HepG2 (cell line): ENCODE measurements around the gene C1orf159. TPM values are rescaled to one million over a fixed set of nuclear protein-coding genes. Genes with fewer than 3 reads are reported as not detected.
A peak's percentile ranks its signal among the peaks of the same experiment; 100 is the strongest.

Source experiments
- FOXA1 ChIP-seq, 2 experiments: fragments of 450-650 bp in 1 of 2; sonication (generic) in 1 of 2; formaldehyde crosslinking in 1 of 2; IDR thresholded peaks; 2 replicates each; pipeline versions ENCODE4 v1.4.0 to v1.6.1; 2016 to 2020; ENCODE audit warnings: missing genetic modification reagents in 1 of 2
- FOXO1 ChIP-seq: sonication (generic); formaldehyde crosslinking; IDR thresholded peaks from 2 replicates; pipeline ENCODE4 v1.4.0; 2020; ENCODE audit warnings: missing genetic modification reagents
- KDM5B ChIP-seq: sonication (generic); formaldehyde crosslinking; IDR thresholded peaks from 2 replicates; pipeline ENCODE4 v1.4.0; 2020; ENCODE audit warnings: missing genetic modification reagents, mild to moderate bottlenecking, borderline replicate concordance
- KLF11 ChIP-seq: IDR thresholded peaks from 2 replicates; pipeline ENCODE4 v1.6.1; 2016; ENCODE audit warnings: missing compliant biosample characterization
- KLF9 ChIP-seq: IDR thresholded peaks from 2 replicates; pipeline ENCODE4 v1.6.1; 2016; ENCODE audit warnings: low read depth
- MTA3 ChIP-seq: sonication (generic); formaldehyde crosslinking; IDR thresholded peaks from 2 replicates; pipeline ENCODE4 v1.4.0; 2020; ENCODE audit warnings: missing genetic modification reagents
- MYNN ChIP-seq: sonication (generic); formaldehyde crosslinking; IDR thresholded peaks from 2 replicates; pipeline ENCODE4 v1.4.0; 2020; ENCODE audit warnings: mild to moderate bottlenecking, low read depth, missing genetic modification reagents
- SOX5 ChIP-seq: IDR thresholded peaks from 2 replicates; pipeline ENCODE4 v1.6.1; 2016; ENCODE audit warnings: borderline replicate concordance
- TRIM24 ChIP-seq: sonication (generic); formaldehyde crosslinking; IDR thresholded peaks from 2 replicates; pipeline ENCODE4 v1.8.0; 2022; ENCODE audit warnings: mild to moderate bottlenecking, missing genetic modification reagents
- ZFP36L1 ChIP-seq: sonication (generic); formaldehyde crosslinking; IDR thresholded peaks from 2 replicates; pipeline ENCODE4 v1.8.0; 2022; ENCODE audit warnings: mild to moderate bottlenecking, missing genetic modification reagents, moderate library complexity
- ZNF12 ChIP-seq: sonication (generic); formaldehyde crosslinking; IDR thresholded peaks from 2 replicates; pipeline ENCODE4 v1.5.0; 2020; ENCODE audit warnings: missing genetic modification reagents
- ZNF124 ChIP-seq: sonication (generic); formaldehyde crosslinking; IDR thresholded peaks from 2 replicates; pipeline ENCODE4 v1.4.0; 2020; ENCODE audit warnings: missing genetic modification reagents
- ZNF296 ChIP-seq: sonication (generic); formaldehyde crosslinking; conservative IDR thresholded peaks from 2 replicates; pipeline ENCODE4 v1.5.0; 2020; ENCODE audit warnings: mild to moderate bottlenecking, missing genetic modification reagents
- ZNF333 ChIP-seq: sonication (generic); formaldehyde crosslinking; IDR thresholded peaks from 2 replicates; pipeline ENCODE4 v1.4.0; 2020; ENCODE audit warnings: mild to moderate bottlenecking, missing genetic modification reagents, borderline replicate concordance
- ZNF451 ChIP-seq: sonication (generic); formaldehyde crosslinking; IDR thresholded peaks from 2 replicates; pipeline ENCODE4 v1.5.0; 2020; ENCODE audit warnings: mild to moderate bottlenecking, missing genetic modification reagents
- ZNF615 ChIP-seq: sonication (generic); formaldehyde crosslinking; IDR thresholded peaks from 2 replicates; pipeline ENCODE4 v1.5.0; 2020; ENCODE audit warnings: mild to moderate bottlenecking, missing genetic modification reagents, borderline replicate concordance
- ZNF772 ChIP-seq: sonication (generic); formaldehyde crosslinking; IDR thresholded peaks from 2 replicates; pipeline ENCODE4 v1.5.0; 2020; ENCODE audit warnings: mild to moderate bottlenecking, missing genetic modification reagents
- ZSCAN20 ChIP-seq: sonication (generic); formaldehyde crosslinking; IDR thresholded peaks from 2 replicates; pipeline ENCODE4 v1.4.0; 2020; ENCODE audit warnings: missing genetic modification reagents, mild to moderate bottlenecking, borderline replicate concordance
- ZSCAN30 ChIP-seq: sonication (generic); formaldehyde crosslinking; IDR thresholded peaks from 2 replicates; pipeline ENCODE4 v1.5.0; 2020; ENCODE audit warnings: mild to moderate bottlenecking, missing genetic modification reagents
- polyA plus RNA-seq, 8 experiments: library from polyadenylated mRNA; depleted of rRNA in 3 of 8; stranded (reverse) in 7 of 8; unstranded in 1 of 8; fragments of >200 nt; fragmentation: Illumina TruSeq in 4 of 8; extraction: Trizol in 4 of 8; gene quantifications; 2 replicates each; pipeline versions ENCODE4 v1.2.1 to v1.2.3, GENCODE V29; 2011 to 2016; ENCODE audit warnings: low read depth in 4 of 8, missing spikeins in 1 of 8, mixed read lengths in 1 of 8; ENCODE audit not compliant: insufficient read depth in 1 of 8
- total RNA-seq, 5 experiments: library from RNA; depleted of rRNA; stranded (reverse); fragments of >200 nt; fragmentation: Illumina TruSeq; extraction: Trizol; gene quantifications; 2 replicates each; pipeline ENCODE4 v1.2.3, GENCODE V29; 2016; ENCODE audit warnings: low read depth in 1 of 5
- TF ChIP-seq, protein P1 (sequence below): sonication (generic); formaldehyde crosslinking; IDR thresholded peaks from one replicate; pipeline ENCODE4 v1.5.1; 2020; ENCODE audit warnings: mild to moderate bottlenecking, missing genetic modification reagents; ENCODE audit errors: not compliant biosample characterization
- TF ChIP-seq, protein P2 (sequence below): sonication (generic); formaldehyde crosslinking; IDR thresholded peaks from 2 replicates; pipeline ENCODE4 v1.8.0; 2023; ENCODE audit warnings: mild to moderate bottlenecking, missing genetic modification reagents

Gene C1orf159
- total and polyA plus RNA-seq, 2 of the 13 experiments (the other 11 are each of a cell fraction or from before 2014, with no cell fraction given) = 3.8 to 6.7 TPM

DNA sequence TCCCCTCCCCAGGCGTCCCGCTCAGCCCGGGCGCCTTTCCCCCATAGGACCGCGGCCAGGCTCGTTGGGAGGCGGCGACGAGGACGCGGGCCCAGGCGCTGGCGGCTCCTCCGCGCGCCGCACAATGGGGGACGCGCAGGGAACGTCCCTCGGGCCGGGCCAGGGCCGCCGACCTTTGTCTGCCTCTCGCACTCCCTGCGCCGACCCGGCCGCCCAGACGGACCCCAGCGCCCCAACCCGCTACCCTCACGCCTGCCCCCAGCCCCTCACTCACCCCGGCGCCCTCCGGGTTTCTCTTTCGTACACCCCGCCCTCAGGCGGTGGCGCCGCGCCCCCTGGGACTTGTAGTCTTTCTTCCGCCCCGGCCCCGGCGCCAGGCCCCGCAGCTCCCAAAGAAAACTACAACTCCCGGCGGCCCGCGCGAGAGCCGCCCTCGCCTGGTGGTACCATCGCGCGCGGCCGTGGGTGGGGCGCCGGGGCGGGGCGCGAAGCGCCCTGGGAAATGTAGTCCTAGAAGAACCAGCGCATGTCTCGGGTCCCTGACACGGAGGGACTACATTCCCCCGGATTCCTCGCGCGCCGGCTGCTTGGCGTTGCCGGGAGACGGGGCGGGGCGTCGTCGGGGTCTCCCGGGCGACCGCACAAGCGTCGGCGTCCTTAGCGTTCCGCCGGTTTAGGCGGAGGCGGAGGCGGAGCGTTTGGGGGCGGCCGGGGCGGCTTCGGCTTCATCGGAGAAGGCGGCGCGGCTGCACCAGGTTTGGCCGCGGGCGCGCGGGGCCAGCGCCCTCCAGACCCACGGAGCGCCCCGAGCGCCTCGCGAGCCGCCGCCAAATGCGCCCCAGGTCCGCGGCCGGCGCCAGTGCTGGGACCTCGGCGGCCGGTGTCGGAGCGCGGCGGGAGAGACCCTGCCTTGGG lies at the start of gene C1orf159 (continued):
- TF ChIP-seq, protein P1, sequence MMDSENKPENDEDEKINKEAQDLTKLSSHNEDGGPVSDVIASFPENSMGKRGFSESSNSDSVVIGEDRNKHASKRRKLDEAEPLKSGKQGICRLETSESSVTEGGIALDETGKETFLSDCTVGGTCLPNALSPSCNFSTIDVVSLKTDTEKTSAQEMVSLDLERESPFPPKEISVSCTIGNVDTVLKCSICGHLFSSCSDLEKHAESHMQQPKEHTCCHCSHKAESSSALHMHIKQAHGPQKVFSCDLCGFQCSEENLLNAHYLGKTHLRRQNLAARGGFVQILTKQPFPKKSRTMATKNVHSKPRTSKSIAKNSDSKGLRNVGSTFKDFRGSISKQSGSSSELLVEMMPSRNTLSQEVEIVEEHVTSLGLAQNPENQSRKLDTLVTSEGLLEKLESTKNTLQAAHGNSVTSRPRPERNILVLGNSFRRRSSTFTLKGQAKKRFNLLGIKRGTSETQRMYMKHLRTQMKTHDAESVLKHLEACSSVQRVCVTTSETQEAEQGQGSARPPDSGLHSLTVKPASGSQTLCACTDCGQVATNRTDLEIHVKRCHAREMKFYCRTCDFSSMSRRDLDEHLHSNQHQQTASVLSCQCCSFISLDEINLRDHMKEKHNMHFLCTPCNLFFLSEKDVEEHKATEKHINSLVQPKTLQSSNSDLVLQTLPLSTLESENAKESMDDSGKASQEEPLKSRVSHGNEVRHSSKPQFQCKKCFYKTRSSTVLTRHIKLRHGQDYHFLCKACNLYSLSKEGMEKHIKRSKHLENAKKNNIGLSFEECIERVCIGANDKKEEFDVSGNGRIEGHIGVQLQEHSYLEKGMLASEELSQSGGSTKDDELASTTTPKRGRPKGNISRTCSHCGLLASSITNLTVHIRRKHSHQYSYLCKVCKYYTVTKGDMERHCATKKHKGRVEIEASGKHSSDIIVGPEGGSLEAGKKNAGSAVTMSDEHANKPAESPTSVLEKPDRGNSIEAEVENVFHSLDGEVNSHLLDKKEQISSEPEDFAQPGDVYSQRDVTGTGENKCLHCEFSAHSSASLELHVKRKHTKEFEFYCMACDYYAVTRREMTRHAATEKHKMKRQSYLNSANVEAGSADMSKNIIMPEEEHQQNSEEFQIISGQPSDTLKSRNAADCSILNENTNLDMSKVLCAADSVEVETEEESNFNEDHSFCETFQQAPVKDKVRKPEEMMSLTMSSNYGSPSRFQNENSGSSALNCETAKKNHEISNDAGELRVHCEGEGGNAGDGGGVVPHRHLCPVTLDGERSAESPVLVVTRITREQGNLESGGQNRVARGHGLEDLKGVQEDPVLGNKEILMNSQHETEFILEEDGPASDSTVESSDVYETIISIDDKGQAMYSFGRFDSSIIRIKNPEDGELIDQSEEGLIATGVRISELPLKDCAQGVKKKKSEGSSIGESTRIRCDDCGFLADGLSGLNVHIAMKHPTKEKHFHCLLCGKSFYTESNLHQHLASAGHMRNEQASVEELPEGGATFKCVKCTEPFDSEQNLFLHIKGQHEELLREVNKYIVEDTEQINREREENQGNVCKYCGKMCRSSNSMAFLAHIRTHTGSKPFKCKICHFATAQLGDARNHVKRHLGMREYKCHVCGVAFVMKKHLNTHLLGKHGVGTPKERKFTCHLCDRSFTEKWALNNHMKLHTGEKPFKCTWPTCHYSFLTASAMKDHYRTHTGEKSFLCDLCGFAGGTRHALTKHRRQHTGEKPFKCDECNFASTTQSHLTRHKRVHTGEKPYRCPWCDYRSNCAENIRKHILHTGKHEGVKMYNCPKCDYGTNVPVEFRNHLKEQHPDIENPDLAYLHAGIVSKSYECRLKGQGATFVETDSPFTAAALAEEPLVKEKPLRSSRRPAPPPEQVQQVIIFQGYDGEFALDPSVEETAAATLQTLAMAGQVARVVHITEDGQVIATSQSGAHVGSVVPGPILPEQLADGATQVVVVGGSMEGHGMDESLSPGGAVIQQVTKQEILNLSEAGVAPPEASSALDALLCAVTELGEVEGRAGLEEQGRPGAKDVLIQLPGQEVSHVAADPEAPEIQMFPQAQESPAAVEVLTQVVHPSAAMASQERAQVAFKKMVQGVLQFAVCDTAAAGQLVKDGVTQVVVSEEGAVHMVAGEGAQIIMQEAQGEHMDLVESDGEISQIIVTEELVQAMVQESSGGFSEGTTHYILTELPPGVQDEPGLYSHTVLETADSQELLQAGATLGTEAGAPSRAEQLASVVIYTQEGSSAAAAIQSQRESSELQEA = no peak
- TF ChIP-seq, protein P2, sequence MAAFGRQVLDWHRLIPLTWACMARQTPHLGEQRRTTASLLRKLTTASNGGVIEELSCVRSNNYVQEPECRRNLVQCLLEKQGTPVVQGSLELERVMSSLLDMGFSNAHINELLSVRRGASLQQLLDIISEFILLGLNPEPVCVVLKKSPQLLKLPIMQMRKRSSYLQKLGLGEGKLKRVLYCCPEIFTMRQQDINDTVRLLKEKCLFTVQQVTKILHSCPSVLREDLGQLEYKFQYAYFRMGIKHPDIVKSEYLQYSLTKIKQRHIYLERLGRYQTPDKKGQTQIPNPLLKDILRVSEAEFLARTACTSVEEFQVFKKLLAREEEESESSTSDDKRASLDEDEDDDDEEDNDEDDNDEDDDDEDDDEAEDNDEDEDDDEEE (CRISPR knock-in tag) = no peak
- TF ChIP-seq ZNF12 = no peak
- TF ChIP-seq KLF9 (CRISPR knock-in tag) = no peak
- TF ChIP-seq ZSCAN20 (CRISPR knock-in tag) = 0 out of 2 replicates have a peak, but pooled peaks have one; percentile 66
- TF ChIP-seq ZNF124 (CRISPR knock-in tag) = peak; percentile 88; the same call in 1 of the 2 replicates
- no peak for TF ChIP-seq ZNF296
- 0 out of 2 replicates have a peak, but pooled peaks have one; percentile 31 for TF ChIP-seq ZNF333 (CRISPR knock-in tag)
- no peak; the same call in 1 of the 2 replicates for TF ChIP-seq ZNF772
- TF ChIP-seq MTA3 = no peak
- peak; percentile 24; the same call in 1 of the 2 replicates for TF ChIP-seq ZFP36L1 (CRISPR knock-in tag)
- 0 out of 2 replicates have a peak, but pooled peaks have one; percentile 20 for TF ChIP-seq SOX5 (CRISPR knock-in tag)
- TF ChIP-seq KLF11 (CRISPR knock-in tag) = 0 out of 2 replicates have a peak, but pooled peaks have one; percentile 19
- TF ChIP-seq TRIM24 (CRISPR knock-in tag) = no peak
- no peak for TF ChIP-seq FOXA1 (IDR thresholded peaks at IDR 0.05)
- no peak for TF ChIP-seq FOXA1 (CRISPR knock-in tag; IDR thresholded peaks at IDR 0.05)
- no peak for TF ChIP-seq ZNF615 (CRISPR knock-in tag)
- no peak for TF ChIP-seq MYNN (CRISPR knock-in tag)
- no peak for TF ChIP-seq ZSCAN30 (CRISPR knock-in tag)
- TF ChIP-seq KDM5B (CRISPR knock-in tag) = peak; percentile 52; the same call in 1 of the 2 replicates
- TF ChIP-seq FOXO1 (CRISPR knock-in tag) = no peak
- no peak for TF ChIP-seq ZNF451 (CRISPR knock-in tag)
